DMS153 (cell line): ENCODE measurements around the gene VPS4A.
"Not testable (repeated sequence)": the region's sequence is repeated elsewhere in the genome, so short reads cannot be mapped to it uniquely, and the experiment has no call there.

Experiments used
- DNase-seq: peaks from one replicate; lab custom pipeline; 2025; lab: John Stamatoyannopoulos, UW

The VPS4A gene

DNA sequence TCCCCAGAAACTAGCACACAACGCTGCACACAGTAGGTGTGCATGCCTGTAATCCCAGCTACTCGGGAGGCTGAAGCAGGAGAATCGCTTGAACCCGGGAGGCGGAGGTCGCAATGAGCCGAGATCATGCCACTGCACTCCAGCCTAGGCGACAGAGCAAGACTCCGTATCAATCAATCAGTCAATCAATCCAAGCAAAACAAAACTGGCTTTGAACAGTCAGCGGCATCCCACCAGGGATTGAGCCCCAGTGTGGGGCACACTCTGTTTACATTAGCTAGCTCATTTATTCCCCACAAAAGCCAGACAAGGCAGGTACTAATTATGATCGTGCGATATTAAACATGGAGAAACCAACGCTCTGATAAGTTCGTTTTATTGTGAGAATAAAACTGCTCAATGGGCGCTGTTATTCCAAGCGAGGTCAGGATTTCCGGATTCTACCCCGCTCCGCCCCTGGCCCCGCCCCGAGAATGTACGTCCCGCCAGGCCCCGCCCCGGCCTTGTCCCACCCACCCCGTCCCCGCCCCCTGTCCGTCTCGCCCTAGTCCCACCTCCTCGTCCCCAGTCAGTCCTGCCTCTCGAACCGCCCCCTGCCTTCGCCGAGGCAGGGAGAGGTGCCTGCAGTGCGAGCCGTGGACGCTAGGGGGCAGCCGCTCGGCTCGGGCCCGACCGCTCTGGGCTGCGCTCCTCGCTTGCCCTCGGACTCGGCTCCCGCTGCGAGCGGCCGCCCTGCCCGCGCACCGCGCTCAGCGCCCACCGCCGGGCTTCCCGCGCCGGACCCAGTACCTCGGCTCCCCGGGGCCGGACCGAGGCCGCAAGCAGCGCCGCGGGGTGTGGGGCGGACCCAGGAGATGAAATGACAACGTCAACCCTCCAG, at the start of gene VPS4A:
Gene VPS4A, plus strand, starts transcription at position 698 of the 880 bp plus-strand sequence. Its CDS starts 162 bp downstream, at position 860.
- peak; percentile 88 for DNase-seq

DNA sequence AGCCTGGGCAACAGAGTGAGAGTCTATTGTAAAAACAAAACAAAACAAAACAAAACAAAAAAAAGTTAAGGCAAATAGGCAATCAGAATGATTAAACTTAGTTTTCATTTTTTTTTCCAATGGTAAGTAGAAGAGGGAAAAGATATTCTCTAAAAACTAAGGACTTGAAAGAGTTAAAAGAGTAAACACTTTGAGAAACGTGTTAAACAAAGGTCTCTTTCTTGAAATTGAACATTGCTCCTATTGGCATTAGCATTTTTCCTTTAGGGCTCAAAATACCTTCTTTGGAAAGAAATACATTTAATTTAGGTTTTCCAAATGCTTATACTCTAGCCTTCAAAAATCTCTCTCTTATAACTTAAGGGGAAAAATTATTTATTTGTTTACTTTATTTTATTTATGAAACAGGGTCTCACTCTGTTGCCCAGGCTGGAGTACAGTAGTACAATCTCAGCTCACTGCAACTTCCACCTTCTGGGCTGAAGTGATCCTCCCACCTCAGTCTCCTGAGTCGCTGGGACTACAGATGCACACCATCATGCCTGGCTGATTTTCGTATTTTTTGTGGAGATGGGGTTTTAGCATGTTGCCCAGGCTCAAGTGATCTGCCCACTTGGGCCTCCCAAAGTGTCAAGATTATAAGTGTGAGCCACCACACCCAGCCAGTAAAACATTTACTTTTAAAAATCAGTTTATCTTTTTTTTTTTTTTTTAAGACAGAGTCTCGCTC, 44.7 kb upstream of the VPS4A start:
- no peak for DNase-seq

DNA sequence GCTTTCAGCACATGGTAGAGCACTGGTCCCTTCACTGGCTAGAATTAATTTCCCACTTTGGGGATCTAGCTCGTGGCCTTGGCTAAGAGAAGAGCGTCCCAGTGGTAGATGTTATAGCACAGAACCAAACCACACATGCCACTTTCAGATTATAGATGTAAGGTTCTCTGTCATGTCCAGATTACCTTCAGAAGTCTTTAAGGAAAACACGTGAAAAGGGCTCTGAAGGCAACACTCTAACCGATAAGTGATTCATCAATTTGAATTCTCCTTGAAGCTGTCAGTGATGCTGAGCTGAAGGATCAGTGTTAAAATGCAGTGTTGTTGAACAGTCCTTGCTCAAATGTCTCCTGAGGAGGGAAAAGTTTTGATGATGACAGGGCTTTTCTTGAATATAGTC, 43.5 kb upstream of the VPS4A start:
- no peak for DNase-seq

DNA sequence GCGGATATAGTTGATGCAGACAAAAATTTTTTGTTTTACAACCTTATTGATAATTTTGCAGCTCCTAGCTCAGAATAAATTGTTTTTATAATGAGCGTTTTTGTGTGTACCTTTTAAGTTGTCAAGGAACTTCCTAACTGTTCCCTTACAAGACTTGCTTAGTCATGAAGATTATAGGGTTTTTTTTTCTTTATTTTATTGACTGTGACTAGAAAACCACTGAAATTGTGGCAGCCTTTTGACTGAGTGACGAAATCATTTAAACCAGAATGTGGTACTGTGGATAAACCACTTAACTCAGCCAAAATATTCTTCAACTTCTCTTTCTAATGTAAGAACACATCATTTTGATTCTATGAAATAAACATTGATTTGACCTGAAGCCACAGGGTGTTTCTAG, 40.8 kb upstream of the VPS4A start:
- DNase-seq = no peak

DNA sequence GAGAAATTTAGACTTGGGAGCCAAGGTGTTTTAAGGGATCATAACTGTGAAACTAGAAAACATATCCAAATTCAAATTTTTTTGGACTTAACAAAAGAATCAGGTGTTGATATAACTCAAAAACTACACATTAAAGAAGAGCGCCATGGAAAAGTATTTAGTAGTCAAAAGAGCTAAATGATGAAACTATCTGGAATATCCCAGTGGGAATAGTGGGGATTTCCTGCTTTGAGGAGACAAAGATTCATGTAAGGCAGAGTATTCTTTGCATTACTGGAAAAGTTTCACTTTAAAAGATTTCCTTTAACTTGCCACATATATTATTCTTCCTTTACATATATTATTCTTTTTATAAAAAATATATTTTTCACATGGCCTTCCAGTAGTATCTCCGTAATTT, 40.3 kb upstream of the VPS4A start:
- DNase-seq = no peak

DNA sequence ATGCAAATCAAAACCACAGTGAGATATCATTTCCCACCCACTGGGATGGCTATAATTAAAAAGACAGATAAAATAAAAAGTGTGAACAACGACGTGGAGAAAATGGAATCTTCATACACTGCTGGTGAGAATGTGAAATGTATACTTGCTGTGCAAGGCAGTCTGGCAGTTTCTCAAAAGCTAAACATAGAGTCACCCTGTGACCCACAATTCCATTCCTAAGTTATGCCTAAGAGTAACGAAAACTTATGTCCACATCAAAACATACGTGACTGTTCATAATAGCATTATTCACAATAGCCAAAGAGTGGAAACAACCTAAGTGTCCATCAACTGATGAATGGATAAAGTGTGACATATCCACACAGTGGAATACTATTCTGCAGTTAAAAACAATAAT, 38.1 kb upstream of the VPS4A start:
- DNase-seq = no peak

DNA sequence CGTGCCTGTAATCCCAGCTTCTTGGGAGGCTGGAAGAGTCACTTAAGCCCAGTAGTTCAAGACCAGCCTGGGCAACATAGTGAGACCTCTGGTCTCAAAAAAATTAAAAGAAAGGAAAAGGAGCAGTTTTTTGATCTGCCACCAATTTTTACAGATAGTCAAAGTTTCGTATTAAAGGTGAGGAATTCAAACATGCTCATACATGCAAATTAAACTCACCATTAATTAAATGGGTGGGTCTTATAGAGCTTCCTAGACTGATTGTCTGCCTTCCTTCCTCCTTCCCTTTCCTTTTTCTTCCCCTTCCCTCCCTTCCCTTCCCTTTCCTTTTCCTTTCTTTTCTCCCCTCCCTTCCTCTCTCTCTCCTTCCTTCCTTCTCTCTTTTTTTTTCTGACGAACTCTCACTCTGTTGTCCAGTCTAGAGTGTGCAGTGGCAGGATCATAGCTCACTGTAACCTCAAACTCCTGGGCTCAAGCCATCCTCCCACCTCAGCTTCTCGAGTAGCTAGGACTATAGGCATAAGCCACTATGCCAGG, 36.4 kb upstream of the VPS4A start:
- DNase-seq = no peak

DNA sequence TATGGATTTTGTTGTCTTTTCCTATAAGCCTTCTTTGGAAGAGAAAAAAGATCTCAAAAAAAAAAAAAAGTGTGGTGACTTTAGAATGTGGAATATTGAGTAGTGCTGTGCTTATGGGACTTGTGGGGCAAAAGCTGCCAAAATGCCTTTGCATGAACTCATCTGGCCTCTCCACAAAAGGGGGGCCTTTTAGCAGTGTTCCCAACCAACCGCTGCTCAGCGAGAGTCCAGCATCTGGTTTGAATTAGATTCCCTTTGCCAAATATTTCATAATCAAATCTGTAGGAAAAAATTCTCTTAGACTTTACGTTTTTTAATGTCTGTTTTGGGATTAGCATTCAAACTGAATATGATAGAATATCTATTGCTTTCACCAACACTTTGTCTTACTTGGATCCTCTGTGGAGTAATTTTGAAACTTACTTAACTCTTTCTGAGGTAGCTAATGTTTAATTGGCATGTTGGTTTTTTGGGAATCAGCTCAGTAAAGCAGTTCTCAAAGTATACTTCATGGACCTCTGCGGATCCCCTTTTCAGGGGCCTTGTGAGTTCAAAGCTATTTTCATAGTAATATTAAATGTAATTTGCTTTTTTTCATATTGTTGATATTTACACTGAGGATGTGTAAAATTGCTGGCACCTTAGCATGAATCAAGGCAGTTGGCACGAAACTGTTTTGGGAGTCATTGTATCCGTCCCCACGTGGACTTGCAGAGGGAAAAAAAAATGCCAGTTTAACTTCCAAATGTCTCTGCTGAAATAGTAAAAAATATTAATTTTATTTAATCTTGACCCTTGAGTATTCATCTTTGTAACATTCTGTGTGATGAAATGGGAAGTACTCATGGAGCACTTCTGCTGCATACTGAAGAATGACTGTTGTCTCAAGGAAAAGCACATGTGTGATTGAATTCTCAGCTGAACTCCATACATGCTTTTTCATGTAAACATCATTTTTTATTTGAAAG, 34.7 kb upstream of the VPS4A start:
- no peak for DNase-seq

DNA sequence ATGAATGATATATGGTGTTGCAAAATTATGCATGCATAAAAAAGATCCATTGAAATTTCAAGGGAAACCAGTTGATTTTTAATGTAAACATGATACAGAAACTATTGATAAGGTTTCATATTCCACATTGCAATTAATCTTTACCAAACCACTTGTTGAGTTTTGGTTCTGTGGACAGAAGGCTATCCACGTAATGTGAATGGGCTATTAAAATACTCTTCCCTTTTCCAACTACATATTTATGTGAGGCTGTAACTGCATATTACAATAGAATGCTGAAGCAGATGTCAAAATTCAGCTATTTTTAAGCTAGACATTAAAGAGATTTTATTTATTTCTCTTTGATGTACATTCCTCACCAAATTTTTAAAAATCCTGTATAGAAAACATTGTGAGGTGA, 33.7 kb upstream of the VPS4A start:
- no peak for DNase-seq

DNA sequence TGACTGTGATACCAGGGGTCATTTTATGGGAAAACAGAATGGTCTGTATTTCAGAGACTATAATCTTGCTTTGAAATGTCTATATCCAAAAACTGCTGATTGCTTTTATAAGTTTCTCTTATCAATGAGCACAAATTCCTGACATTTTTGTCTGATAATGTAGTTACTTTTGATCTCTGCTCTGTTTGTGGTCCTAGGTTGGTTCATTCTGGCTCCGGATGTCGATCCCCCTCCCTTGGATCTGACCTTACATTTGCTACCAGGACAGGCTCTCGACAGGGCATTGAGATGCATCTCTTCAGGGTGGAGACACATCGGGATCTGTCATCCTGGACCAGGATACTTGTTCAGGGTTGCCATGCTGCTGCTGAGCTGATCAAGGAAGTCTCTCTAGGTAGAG, 27.3 kb upstream of the VPS4A start:
- DNase-seq = no peak

DNA sequence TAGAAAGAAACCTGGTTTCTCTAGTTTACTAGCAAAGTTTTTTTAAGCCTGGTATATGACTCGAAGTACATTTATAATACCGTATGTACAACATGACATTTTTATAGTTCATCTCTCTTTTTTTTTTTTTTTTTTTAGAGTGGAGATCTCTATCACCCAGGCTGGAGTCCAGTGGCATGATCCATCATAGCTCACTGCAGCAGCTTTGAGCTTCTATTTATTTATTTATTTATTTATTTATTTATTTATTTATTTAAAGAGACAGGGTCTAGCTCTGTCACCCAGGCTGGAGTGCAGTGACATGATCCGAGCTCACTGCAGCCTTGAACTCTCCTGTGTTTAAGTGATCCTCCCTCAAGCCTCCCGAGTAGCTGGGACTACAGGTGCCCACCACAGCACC, 25.9 kb upstream of the VPS4A start:
- DNase-seq = no peak

DNA sequence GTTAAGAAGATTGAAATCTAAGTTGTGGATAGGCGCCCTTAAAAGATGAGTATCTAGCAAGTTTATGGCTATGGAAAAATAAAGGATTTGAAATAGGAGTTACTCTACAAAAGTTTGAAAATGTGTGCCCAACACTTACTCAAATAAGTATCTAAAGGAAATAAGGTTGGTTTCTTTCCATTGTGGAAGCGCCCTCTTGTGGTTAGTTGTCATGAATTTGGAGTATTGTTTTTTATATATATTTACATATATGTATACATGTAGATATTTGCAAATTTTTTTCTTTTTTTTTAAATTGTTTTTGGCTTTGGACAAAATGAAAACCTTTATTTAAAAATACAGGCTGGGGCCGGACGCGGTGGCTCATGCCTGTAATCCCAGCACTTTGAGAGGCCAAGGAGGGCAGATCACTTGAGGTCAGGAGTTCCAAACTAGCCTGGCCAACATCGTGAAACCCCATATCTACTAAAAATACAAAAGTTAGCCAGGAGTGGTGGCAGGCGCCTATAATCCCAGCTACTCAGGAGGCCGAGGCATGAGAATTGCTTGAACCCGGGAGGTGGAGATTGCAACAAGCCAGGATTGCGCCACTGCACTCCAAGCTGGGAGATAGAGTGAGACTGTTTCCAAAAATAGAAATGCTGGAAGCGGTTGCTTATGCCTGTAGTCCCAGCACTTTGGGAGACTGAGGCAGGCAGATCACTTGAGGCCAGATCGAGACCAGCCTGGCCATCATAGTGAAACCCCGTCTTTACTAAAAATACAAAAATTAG, 24.0 kb upstream of the VPS4A start:
- peak; percentile 15 for DNase-seq

DNA sequence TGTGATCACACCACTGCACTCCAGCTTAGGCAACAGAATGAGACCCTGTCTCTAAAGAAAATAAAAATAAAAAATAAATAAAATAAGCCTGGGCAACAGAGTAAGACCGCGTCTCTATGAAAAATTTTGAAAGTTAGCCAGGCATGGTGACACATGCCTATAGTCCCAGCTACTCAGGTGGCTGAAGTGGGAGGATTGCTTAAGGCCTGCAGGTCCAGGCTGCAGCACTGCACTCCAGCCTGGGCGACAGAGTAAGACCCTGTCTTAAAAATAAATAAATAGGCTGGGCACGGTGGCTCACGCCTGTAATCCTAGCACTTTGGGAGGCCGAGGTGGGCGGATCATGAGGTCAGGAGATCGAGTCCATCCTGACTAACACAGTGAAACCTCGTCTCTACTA, 19.5 kb upstream of the VPS4A start:
- DNase-seq = not testable (repeated sequence)

DNA sequence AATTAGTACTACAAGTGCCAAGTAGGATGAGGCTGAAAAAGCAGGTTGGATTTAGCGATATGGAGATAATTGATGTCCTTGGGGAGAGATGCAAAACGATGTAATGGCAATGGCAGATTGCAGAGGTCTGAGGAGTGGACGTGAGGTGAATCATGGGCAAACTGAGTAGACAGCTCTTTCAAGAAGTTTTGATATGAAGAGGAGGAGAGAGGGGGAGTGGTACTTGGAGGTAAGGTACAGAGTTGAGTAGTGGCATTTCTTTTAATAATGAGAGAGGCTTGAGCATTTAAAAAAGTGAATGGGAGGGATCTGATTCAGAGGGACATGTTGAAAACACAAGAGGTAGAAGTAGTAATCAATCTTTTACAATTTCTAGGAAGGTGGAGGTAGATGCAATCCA, 17.7 kb upstream of the VPS4A start:
- DNase-seq = no peak

DNA sequence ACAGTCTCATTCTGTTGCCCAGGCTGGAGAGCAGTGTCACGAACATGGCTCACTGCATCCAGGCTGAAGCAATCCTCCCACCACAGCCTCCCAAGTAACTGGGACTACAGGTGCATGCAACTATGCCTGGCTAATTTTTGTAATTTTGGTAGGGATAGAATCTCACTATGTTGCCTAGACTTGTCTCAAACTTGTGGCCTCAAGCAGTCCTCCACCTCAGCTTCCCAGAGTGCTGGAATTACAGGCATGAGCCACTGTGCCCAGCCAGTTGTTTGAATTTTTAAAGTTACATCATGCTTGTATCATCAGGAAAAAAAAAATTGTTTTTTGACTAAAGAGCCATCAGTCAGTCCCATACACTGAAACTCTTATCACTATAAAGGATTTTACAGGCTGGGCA, 17.1 kb upstream of the VPS4A start:
- DNase-seq = no peak

DNA sequence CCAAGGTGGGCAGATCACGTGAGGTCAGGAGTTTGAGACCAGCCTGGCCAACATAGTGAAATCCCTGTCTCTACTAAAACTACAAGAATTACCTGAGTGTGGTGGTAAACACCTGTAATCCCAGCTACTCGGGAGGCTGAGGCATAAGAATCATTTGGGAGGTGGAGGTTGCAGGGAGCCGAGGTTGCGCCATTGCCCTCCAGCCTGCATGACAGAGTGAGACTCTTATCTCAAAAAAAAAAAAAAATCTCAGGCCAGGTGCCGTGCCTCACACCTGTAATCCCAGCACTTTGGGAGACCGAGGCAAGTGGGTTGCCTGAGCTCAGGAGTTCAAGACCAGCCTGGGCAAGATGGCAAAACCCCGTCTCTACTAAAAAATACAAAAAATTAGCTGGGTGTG, 14.4 kb upstream of the VPS4A start:
- not testable (repeated sequence) for DNase-seq

DNA sequence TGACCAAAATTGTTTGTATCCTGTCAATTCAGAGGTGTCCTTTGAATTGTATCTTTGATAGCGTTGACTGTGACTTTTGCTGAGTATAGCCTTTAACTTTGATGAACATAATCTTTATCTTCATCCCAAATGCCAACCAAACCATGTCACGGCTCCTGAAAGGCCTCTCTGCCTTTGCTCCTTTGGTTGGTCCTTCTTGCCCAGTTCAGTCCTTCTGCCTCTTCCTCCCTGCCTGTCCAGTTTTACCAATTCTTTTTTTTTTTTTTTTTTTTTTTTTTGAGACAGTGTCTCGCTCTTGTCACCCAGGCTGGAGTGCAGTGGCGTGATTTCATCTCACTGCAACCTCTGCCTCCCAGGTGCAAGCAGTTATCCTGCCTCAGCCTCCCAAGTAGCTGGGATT, 12.9 kb upstream of the VPS4A start:
- no peak for DNase-seq

DNA sequence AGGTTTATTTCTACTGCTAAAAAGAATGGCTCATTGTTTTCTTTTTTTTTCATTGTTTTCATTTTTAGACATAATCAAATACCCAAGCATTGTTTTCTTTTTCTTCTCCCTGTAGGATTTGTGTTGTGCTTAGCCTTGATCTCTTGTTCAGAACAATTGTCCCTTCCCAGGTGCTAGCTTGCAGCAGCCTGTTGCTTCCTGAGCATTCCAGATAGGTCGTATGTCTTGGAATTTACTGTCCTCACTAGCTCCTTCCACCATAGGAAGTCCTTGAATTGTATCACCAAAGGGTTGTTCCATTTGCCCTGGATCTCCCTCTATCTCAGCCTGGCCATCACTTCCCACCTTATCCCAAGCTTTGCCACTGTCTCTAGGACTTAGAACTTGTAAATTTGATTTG, 10.0 kb upstream of the VPS4A start:
- no peak for DNase-seq

DNA sequence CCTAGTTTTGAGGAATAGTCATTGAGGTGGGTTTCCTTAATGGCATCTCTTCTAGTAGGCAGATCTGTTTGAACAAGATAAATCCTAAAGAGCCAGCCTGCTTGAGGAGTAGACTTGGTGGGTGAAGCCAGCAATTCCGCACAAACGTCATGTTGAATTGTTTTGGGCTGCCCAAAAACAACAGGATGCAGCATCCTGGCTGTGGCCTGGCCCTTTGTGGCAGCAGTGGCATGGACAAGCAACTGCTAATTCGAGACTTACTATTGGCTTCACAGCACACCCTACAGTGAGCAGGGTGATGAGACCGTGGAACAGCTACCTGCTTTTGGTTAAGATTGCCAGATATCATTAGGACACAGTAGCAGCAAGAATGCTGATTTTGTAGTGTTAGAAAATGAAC, 9.3 kb upstream of the VPS4A start:
- DNase-seq = no peak

DNA sequence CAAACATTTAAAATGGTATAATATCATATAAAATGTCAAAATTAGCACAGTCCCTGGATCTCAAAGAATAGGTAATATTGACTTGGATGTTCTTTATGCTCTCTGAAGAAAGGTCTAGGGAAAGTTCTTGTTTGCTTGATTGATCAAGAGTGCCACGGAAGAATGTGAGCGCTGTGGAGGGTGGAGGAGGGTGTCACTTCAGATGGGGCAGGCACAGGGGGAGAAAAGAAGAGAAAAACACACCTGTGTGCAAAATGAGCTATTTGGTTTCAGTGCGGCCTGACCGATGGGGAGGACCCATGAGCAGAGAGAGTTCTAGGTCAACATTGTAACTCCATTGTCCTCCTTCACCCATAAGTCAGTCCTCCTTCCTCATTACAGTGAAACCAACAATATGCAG, 8.8 kb upstream of the VPS4A start:
- no peak for DNase-seq

DNA sequence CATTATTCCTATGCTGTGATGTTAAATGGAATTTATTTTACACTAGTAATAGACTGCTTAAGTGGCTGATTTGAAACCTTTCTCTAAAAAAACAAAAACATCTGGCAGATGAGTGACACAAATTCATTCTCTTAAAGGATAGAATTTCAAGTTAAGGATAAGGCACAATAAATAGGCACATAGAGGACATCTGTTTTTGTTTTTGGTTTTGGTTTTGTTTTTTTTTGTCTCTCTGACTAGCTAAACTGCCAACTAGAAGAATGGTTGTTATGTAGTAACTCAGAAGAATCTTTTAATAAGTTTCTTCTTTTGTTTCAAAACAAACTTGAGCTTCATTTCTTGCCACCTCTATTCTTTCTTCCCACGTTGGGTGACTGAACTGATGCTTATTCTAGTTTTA, 5.1 kb upstream of the VPS4A start:
- DNase-seq = no peak
